CD4-positive, alpha-beta T cell treated with Interleukin-4 for 1 hour (primary cell): ENCODE data around the gene PIAS1.
A peak's percentile ranks its signal among the peaks of the same experiment; 100 is the strongest.
"Not testable (repeated sequence)": the region's sequence is repeated elsewhere in the genome, so short reads cannot be mapped to it uniquely, and the experiment has no call there.

ENCODE experiments used
- DNase-seq, 2 donors: peaks; one replicate each; pipeline ENCODE4 v3.0.0-alpha.2; 2020 to 2022

Gene PIAS1

DNA sequence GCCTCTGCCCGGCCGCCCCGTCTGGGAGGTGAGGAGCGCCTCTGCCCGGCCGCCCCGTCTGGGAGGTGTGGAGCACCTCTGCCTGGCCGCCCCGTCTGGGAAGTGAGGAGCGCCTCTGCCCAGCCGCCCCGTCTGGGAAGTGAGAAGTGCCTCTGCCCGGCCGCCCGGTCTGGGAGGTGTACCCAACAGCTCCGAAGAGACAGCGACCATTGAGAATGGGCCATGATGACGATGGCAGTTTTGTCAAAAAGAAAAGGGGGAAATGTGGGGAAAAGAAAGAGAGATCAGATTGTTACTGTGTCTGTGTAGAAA is 168.3 kb downstream of the PIAS1 start:
- DNase-seq, result peak in 1 of 2 donors; percentile 2

DNA sequence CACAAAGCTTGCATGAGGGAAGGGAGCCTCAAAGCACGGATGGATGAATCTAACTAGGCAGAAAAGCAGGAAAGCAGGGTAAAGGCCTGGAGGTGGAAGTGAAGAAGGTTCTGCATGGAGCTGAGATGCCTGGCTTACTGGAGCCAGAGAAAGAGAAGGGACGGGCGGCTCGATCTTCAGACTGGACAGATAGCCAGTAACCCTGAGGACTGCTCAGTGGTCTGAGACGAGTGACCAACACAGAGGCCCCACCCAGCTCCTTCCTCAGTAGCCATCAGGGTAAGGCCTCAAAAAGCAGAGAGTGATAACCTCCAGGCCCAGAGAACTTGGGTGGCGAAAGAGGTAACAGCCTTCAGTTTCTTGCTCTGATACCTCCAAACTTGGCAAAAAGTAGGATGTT is 169.1 kb downstream of the PIAS1 start:
- peak in 1 of 2 donors; percentile 5 for DNase-seq

DNA sequence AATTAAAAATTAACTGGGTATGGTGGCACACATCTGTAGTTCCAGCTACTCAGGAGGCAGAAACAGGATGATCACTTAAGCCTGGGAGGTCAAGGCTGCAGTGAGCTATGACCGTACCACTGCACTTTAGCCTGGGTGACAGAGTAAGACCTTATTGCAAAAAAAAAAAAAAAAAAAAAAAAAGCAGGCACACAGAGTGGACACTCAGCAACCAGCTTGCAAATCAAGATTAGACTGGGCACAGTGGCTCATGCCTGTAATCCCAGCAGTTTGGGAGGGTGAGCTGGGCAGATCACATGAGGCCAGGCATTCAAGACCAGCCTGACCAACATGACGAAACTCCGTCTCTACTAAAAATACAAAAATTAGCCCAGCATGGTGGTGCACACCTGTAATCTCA is 170.0 kb downstream of the PIAS1 start:
- peak in 1 of 2 donors; percentile 2 for DNase-seq

DNA sequence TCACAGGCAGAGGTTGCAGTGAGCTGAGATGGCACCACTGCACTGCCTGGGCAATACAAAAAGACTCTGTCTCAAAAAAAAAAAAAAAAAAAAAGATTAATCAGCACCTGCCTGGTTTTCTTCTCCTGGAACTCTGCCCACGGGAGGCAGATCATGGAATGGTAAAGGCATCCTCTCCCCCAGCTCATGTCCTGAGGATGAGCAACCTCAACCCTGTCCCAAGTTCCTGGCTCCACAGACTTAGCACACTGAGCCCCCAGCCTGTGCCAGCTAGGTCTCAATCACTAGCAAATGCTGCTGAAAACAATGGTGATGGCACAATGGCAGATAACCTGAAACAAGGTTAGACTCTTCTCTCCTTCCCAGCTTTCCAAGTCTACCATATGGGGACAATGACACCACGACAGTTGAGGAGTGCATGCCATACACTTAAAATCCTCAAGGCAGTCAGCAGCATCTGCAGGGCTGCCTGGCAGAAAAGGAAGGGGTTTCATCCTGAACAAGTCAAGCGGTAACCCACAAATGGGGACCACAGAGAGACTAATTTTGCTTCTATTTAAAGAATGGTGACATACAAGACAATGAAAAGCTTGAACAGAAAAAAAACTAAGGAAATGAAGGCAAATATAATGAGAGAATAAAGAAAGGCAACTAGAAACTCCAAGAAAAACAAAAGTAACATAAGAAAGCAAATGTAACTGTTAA is 170.6 kb downstream of the PIAS1 start:
- peak in 1 of 2 donors; percentile 10 for DNase-seq

DNA sequence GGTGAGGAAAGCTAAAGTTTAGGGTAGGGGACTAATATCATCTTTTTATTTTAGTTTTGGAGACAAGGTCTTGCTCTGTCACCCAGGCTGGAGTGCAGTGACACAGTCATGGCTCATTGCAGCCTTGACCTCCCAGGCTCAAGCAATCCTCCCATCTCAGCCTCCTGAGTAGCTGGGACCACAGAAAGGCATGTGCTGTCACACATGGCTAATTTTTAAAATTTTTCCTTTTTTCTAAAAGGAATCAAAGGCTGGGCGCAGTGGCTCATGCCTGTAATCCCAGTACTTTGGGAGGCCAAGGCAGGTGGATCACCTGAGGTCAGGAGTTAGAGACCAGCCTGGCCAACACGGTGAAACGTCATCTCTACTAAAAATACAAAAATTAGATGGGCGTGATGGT is 171.3 kb downstream of the PIAS1 start:
- DNase-seq, result not testable (repeated sequence)

DNA sequence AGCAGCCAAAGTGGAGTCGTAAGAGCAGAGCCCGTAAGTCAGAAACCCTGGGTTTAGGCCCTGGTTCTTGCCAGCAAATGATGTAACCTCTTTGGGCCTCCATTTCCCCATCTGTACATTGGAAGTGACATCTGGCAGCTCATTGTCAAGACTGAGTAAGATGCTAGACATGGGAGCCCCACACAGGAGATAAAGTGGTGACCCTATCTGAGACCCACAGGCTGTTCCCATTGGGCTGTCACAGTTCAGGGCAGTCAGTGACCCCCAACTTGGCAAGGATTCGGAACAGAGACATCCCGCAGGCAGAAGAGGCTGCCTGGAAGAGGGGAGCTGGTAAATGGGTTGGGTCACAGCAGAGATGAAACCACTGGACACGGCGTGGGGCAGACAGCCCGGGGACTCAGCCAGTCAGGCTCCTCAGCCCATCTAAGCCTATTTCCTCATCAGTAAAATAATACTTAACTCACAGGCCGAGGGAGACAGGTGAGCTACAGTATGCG is 173.6 kb downstream of the PIAS1 start:
- DNase-seq, result no peak

DNA sequence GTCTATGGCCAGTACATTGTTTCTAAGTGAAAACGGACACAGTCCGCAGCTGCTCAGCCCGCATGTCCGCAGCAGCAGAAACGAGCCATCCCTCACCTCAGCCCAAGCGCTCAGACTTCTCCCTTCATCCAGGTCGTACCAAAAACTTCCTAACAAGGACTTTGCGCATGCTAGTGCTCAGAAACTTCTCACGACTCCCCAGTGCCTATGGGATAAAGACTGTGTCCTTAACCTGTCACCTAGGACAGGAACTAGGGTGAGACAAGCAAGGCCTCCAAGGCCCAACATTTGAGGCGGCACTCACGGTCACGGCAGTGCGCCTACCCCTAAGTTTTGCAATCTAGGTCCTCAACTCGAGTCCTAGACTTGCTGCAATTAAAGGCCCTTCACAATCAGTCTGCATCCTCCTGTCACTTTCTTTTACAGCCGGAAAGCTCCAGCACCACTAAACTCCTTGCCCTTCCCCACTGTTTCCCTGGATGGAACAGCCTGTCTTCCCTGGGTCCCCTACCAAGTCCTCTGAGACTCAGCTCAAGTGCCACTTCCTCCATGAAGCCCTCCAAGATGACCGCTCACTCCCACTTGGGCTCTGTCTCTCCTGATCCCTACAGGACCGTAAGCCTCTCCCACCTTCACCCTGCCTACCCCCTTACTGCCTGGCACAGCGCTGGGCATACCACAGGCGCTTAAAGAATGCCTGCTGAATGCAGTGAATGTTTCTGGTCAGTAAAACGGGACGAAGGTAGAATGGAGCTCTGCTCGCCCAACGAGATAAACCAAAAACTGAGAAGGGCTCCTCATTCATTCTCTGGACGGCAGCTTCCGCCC is 174.2 kb downstream of the PIAS1 start:
- no peak for DNase-seq

DNA sequence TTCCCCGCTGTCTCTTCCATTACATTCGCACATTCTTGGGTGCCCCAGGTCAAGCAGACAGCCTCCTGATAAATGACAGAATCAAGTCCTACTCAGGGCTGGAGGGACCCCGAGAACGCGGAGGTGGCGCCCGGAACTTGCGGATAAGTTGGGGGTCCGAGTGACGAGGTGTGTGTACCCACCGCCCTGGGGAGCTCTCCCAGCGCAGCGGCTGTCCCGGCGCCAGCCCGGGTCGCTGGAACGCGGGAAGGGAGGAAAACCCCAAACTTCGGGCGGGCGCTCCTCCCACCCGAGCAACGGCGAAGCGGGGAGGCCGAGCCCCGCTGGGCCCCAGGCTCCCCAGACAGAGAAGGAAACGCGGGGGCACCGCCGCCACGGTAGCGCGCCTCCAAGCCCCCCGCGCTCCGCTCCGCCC is 174.9 kb downstream of the PIAS1 start:
- no peak for DNase-seq

DNA sequence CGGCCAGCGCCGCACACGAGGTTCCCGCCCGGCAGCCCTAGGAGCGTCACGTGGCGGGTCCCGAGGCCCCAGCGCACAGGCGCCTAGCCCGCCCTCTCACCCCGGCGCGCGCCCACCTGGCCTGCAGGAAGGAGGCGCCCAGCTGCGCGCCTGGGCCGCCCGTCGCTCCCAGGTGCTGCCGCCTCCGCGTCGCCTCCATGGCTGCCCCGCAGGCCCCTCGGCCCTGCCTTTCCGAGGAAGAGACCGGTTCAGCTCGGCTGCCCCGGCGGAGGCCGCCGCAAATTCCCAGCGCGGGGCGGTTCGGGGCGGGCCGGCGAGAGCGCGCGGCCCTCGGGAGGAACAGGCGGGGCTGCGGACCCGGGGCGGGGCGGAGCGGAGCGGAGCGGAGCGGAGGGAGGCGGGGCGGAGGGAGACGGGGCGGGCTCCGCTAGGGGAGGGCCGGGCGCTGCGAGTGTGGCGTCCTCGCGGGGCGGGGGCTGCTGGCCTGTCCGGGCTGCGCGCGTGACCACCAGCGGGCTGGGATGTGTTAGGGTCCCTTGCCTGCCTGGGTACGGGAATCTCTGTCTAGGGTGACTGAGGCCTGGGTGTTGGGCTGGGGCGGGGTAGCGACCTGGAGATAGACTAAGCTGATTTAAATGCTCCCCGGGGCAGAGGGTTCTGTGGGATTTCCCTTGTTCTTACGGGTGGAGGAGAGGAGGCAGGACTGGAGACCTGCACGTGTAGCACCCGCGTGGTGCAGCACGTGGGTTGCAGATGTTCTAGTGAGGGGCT is 175.5 kb downstream of the PIAS1 start, which contains the start of gene CLN6:
CLN6 (minus strand) TSS at position 343 of the 771 bp plus-strand sequence; CDS start at position 199, 144 bp downstream.
- DNase-seq, result peak; percentile 81 to 82

DNA sequence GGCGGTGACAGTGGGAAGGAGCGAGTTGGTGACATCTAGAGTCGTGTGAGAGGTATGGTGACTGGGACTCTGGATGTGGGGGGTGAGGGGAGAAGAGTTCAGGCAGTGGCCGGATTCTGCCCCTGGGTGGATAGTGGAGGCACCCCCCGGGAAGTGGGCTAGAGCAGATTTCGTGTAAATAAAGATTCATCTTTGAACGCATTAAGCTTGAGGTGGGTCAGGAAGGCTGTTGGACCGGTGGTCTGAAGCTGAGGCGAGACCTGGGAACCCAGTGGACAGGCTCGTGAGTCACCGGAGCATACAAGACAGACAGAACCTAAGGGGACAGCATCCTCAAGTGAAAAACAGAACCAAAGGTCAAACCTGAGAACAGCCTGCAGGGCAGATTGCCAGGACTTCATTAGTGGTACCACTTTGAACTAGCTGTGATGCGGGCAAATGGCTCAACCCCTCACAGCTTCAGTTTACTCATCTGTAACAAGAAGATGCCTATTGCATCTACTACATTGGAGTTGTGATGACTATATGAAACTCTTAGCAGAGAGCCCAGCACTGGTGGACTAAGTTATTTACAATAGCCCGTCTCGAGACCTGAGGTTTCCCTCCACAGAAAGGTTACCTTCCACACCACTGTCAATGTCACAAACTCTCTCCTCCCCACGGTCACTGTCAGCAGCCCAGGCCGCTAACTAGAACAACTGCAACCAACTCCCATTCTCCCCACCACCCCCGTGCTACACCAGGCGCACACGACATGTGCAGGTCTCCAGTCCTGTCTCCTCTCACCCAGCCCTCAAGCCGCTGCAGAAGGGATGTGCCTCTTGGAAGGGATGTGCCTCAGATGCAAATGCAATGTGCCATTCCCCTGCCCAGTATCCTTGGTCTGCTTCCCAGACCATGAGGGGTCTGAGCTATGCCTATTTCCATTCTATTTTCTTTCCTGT is 176.3 kb downstream of the PIAS1 start:
- no peak for DNase-seq

DNA sequence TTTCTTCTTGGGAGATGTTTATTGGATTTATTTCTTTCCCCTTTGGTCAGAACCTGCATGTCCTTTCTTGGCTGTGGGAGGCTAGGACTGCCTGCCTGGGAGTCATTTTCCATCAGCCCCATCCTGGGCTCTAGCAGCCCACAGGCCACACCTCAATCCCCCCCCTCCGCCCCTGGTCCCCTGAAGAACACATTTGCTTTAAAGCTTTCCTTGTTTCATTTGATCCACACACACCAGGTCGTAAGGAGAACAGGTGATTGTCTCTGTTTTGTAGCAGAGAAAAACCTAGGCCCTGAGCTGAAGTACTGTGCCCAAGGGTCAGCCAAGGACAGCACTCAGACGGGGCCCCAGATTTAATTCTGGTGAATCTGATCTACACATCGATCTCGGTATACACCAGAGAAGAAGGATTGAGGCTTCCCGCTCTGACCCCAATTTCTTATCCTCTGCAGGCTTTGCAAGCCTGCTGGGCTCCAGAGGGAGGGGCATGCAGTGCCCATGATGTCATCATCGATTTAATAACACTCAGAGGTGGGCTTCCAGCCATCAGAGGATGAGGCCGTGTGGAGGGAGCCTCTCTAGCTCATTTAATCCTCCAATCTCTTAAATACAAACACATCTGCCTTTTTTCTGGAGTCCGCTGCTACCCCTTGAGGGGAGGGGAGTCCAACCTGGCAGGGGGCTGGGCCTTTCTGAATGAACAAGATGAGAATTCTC is 177.1 kb downstream of the PIAS1 start:
- DNase-seq, result no peak

DNA sequence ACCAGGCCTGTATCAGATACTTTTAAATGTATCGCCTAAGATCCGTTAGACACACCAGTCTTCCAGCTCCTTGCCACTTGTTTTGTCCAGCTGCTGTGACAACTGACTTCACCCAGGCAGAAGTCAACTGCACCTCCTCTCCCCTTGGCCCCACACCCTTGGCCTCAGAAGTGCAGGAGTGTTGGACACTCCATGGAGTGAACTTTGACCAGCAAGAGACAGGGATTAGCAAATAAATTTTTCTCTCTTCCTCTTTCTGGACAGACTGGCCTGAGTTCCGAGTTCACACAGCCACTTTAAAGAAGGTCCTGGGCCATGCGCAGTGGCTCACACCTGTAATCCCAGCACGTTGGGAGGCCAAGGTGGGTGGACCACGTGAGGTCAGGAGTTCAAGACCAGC is 178.3 kb downstream of the PIAS1 start:
- DNase-seq, result no peak

DNA sequence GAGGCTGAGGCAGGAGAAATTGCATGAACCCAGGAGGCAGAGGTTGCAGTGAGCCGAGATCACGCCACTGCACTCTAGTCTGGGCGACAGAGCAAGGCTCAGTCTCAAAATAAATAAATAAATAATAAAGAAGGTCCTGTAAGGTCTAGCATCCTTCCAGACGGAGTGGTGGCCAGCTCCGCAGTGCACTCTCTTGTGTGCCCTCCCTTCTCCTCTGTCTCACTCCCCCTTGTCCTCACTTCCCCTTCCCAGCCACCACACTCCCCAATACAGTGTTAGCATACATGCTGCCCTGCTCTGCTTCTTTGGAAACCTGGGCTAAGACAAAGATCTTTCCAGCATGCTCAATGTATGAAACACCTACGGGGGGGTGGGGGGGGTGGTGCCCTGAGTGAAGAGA is 178.8 kb downstream of the PIAS1 start:
- DNase-seq, result no peak

DNA sequence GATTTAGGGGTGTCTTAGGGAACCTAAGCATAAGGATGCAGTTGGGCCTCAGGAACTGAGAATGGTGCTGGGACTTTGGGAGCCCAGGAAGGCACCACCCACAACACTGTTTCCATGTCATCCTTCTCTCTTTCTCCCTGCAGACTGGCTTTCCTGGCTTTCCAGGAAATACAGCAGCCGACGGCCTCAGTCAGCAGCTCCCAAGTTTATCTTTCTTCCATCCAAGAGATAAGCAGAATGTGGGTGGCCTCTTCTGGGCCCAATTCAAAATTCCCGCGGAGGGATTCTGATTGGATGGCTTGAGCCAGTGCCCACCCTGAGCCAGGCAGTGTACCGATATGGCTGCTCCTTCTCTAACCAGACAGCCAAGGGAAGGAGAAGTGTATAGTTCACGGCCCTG is 179.9 kb downstream of the PIAS1 start:
- no peak for DNase-seq

DNA sequence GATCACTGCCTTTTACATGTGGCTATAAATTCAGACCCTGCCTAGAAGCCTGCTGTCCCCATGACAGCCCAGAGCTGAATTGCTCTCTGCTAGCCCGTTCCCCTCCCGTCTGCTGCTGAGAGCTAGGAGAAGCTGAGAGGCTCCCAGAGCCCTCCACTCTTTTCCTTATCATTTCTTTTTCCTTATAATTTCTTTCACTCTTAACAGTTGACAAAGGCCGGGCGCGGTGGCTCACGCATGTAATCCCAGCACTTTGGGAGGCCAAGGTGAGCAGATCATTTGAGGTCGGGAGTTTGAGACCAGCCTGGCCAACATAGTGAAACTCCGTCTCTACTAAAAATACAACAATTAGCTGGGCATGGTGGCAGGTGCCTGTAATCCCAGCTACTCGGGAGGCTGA is 180.4 kb downstream of the PIAS1 start:
- DNase-seq, result not testable (repeated sequence)

DNA sequence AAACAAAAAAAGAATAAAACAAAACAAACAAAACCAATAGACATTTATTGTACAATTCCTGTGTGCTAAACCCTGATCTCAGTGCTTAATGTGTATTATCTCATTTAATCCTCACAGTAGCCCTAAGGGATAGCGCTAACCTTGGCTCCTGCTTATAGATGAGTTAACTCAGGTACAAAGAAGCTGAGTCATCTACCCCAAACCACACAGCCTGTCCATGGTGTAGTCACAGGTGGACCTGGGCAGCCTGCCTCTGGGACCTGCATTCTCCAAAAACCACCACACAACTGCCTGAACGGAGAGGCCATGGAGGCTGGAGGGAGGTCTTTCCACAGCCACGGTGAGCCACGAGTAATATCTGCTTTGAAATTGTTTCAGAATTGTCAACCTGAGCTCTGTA is 180.9 kb downstream of the PIAS1 start:
- DNase-seq, result no peak

DNA sequence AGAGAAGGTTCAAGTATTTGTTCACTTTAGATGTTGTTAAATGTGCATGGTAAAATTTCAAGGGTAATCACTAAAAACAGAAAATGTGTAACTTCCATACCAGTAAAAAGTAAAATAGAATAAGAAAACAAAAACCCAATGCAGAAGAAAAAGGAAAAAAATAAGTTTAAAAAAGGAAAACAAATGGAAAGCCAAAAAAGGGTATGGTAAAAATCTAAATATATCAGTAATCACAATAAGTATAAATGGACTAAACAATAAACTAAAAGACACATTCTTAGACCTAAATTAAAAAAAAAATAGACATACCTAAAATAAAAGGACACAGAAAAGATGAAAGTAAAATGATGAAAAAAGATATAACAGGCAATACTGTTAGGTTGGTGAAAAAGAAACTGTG is 184.9 kb downstream of the PIAS1 start:
- no peak for DNase-seq

DNA sequence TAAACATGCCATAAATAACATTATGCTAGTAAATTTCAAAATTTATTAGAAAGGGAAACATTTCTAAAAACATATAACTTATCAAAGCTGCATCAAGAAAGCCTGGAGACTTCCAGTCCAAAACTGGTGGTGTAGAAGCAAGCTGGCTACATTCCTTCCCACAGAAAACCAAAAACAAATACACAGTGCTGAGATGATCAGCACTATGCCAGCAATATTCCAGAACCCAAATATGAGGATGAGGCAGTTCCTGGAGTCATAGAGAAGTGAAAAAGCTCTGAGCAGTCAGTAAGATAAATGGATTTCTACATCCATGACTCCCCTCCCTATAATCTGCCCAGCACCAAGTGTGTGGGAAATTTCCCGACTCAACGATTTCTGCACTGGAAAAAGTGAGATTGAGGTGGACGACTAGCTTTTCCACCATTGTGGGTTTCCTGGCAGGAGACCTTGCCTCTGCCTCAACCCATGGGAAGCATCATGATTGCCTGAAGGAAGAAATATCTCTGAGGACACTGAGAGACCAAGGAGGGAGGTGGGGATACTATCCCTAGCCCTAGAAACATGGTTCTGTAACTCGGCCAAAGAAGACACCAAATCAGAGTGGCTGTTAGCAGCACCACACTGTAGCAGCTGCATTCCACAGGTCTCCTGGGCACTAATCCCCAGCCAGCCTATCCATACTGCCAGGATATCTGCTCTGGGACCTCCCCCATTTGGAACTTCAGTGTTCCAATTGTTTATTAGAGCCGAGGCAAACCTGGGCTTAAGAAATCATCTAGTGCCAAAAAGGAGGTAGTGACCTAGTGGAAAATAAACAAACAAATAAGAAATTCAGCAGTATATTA is 187.2 kb downstream of the PIAS1 start:
- no peak for DNase-seq
